Measurements from ENCODE around the gene NUAK2. TPM values are rescaled to one million over a fixed set of nuclear protein-coding genes. Genes with fewer than 3 reads are reported as not detected.
A peak's percentile ranks its signal among the peaks of the same experiment; 100 is the strongest.

Gene NUAK2
- total and polyA plus RNA-seq, 2 of the 4 experiments (the other 2 are of a cell fraction), result 7.2 to 17.6 TPM

DNA sequence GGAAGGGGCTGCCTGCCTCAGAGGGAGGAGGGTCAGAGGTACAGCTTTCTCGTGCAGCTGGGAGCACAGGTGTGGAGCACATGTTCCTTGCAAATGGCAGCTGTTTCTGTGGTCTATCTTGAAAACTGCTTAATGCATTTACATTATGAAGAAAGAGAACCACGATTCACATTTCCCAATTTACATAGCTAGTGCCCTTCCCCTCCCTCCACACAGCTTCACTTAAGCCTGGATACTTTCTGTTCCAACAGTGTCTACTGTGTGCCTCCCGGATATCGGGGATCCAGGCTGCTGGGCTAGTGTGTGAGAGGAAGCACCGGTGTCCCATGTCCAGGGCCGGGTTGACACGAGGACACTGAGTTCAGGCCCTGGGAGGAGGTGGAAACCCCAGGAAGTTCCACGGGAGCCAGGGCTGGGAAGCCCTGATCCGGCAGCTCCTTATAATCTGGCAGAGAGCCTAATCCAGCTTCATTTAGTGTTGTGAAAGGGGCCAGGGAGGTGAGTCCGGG, 62.2 kb downstream of the NUAK2 start (continued):
- TF ChIP-seq, protein P1, sequence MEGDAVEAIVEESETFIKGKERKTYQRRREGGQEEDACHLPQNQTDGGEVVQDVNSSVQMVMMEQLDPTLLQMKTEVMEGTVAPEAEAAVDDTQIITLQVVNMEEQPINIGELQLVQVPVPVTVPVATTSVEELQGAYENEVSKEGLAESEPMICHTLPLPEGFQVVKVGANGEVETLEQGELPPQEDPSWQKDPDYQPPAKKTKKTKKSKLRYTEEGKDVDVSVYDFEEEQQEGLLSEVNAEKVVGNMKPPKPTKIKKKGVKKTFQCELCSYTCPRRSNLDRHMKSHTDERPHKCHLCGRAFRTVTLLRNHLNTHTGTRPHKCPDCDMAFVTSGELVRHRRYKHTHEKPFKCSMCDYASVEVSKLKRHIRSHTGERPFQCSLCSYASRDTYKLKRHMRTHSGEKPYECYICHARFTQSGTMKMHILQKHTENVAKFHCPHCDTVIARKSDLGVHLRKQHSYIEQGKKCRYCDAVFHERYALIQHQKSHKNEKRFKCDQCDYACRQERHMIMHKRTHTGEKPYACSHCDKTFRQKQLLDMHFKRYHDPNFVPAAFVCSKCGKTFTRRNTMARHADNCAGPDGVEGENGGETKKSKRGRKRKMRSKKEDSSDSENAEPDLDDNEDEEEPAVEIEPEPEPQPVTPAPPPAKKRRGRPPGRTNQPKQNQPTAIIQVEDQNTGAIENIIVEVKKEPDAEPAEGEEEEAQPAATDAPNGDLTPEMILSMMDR (conservative IDR thresholded peaks at IDR 0.05; ENCODE audit: low read depth, low read length), result no peak

DNA sequence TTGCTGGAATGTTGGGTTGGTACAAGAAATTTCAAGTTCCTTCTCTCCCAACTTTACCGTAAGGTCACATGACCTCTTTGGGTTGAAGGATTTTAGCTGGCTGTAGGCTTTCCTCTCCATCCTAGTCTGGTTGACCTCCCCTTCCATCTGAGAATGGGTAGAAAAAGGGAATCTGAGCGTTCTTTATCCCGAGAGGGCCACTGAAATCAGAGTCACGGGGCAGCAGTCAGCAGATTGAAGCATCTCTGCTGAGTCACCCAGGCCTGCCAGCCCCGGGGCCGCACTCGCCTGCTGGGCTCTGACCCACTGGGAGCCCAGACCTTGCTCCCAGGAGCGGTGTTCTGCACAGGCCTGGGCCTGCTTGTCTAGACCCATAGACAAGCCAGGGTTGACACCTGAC, 62.8 kb downstream of the NUAK2 start:
- Histone ChIP-seq H3K14ac (replicated peaks; ENCODE audit: low read depth, low read length) (peak overlapping the region; percentile 86), H2BK5ac (ENCODE audit: low read depth, low read length, poor library complexity, severe bottlenecking) (peak overlapping the region; percentile 19), H3K4ac (ENCODE audit: low read depth, low read length) (peak overlapping the region; percentile 73), H3K27ac (ENCODE audit: insufficient read depth, low read length) (no peak overlapping the region), H3K18ac (ENCODE audit: low read depth, low read length) (peak overlapping the region; percentile 64; the same call in 1 of the 2 replicates), H3K27me3 (ENCODE audit: control insufficient read depth, insufficient read depth, low read length) (no peaks in the 10 kb centered on the region), H3K23ac (ENCODE audit: low read depth, low read length) (peak overlapping the region; percentile 49; the same call in 1 of the 2 replicates), H2AK5ac (ENCODE audit: low read depth, low read length) (peak overlapping the region; percentile 43; the same call in 1 of the 2 replicates), H3K9me1 (ENCODE audit: insufficient read depth, low read length) (peaks cover 31% of the 10 kb centered on the region), H3K79me1 (ENCODE audit: low read depth in 1 of 2, low read length in 2 of 2) (peaks cover 0 to 20% of the 10 kb centered on the region in 2 experiments; a peak in 2 of 4 replicates), H3K36me3 (ENCODE audit: control insufficient read depth, insufficient read depth, low read length) (no peaks in the 10 kb centered on the region), H4K20me1 (ENCODE audit: insufficient read depth, low read length) (no peaks in the 10 kb centered on the region), H2BK15ac (ENCODE audit: low read depth, low read length) (no peak overlapping the region; the same call in 2 of the 3 replicates), H3K9ac (ENCODE audit: low read depth, low read length) (no peak overlapping the region), H2AK9ac (replicated peaks; ENCODE audit: low read depth, low read length, poor library complexity) (peak overlapping the region; percentile 81), H3K4me3 (ENCODE audit: insufficient read depth, low read depth, low read length) (no peak overlapping the region), H4K8ac (ENCODE audit: low read depth in 2 of 2, low read length in 2 of 2) (peak overlapping the region in 1 of 2 experiments; percentile 80; a peak in 2 of 4 replicates), H2BK120ac (ENCODE audit: low read depth, low read length) (peak overlapping the region; percentile 67; the same call in 1 of the 2 replicates), H3K4me1 (ENCODE audit: control insufficient read depth, insufficient read depth, low read length) (peaks cover 26% of the 10 kb centered on the region), H3K56ac (ENCODE audit: extremely low read depth, insufficient read depth, low read length) (no peak overlapping the region), H2AFZ (replicated peaks; ENCODE audit: low read length, poor library complexity) (peak overlapping the region; percentile 71), H4K5ac (ENCODE audit: low read depth, low read length) (peak overlapping the region; percentile 51; the same call in 1 of the 2 replicates), H2BK20ac (ENCODE audit: low read depth, low read length) (peak overlapping the region; percentile 31; the same call in 1 of the 2 replicates), H3K4me2 (ENCODE audit: low read depth, low read length) (no peak overlapping the region), H3K9me3 (ENCODE audit: control insufficient read depth, insufficient read depth, low read length) (no peaks in the 10 kb centered on the region), H4K91ac (ENCODE audit: insufficient read depth, low read depth, low read length) (peak overlapping the region; percentile 20)
- POLR2A ChIA-PET (ENCODE audit: unreplicated experiment), result interaction anchor here (0.6 kb wide), 2 partner anchors 53 to 876 kb away, joined by 3 read pairs; no protein-coding TSS in a partner anchor
- ATAC-seq (ENCODE audit: low read depth) (0 out of 2 replicates have a peak, but pooled peaks have one; percentile 20), DNase-seq (peak; percentile 51)
- CTCF ChIA-PET, result interaction anchor here (0.5 to 1.9 kb wide), 3 partner anchors 13 to 67 kb away, joined by 3 to 6 read pairs (median 5); no protein-coding TSS in a partner anchor
- in situ Hi-C loops (cut with MboI; ENCODE audit: low sequenced_read_pairs) (loop anchor here (5.0 to 25.0 kb wide), 2 partner anchors 281 to 446 kb away; no protein-coding TSS in a partner anchor), intact Hi-C loops (cut with micrococcal nuclease) (no loop called here), dilution Hi-C loops (cut with HindIII; ENCODE audit: low sequenced_read_pairs, unreplicated experiment) (no loop called here)
- TF ChIP-seq MXI1 (IDR thresholded peaks at IDR 0.05; ENCODE audit: borderline replicate concordance, low read depth, low read length), result no peak
- TF ChIP-seq MAZ (IDR thresholded peaks at IDR 0.05; ENCODE audit: borderline replicate concordance, low read depth, low read length), result no peak
- TF ChIP-seq RFX5 (IDR thresholded peaks at IDR 0.05; ENCODE audit: low read depth, low read length), result no peak
- peak; percentile 51; the same call in 1 of the 2 replicates for TF ChIP-seq MAFK (IDR thresholded peaks at IDR 0.05; ENCODE audit: low read depth, low read length)
- 0 out of 2 replicates have a peak, but pooled peaks have one; percentile 2 for TF ChIP-seq FOS (IDR thresholded peaks at IDR 0.05; ENCODE audit: low read depth, low read length)
- no peak for TF ChIP-seq RCOR1 (IDR thresholded peaks at IDR 0.05; ENCODE audit: insufficient replicate concordance, low read length)
- TF ChIP-seq, protein P2, sequence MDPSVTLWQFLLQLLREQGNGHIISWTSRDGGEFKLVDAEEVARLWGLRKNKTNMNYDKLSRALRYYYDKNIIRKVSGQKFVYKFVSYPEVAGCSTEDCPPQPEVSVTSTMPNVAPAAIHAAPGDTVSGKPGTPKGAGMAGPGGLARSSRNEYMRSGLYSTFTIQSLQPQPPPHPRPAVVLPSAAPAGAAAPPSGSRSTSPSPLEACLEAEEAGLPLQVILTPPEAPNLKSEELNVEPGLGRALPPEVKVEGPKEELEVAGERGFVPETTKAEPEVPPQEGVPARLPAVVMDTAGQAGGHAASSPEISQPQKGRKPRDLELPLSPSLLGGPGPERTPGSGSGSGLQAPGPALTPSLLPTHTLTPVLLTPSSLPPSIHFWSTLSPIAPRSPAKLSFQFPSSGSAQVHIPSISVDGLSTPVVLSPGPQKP (IDR thresholded peaks at IDR 0.05; ENCODE audit: borderline replicate concordance, low read depth, low read length), result no peak
- peak; percentile 70; the same call in 1 of the 2 replicates for TF ChIP-seq NFE2L2 (IDR thresholded peaks at IDR 0.05; ENCODE audit: low read depth, low read length)
- TF ChIP-seq, protein P3, sequence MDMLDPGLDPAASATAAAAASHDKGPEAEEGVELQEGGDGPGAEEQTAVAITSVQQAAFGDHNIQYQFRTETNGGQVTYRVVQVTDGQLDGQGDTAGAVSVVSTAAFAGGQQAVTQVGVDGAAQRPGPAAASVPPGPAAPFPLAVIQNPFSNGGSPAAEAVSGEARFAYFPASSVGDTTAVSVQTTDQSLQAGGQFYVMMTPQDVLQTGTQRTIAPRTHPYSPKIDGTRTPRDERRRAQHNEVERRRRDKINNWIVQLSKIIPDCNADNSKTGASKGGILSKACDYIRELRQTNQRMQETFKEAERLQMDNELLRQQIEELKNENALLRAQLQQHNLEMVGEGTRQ (IDR thresholded peaks at IDR 0.05; ENCODE audit: low read depth, low read length), result peak; percentile 48; the same call in 1 of the 2 replicates
- no CpG with 5 or more reads among the region's 8 CpGs for WGBS, 2 experiments (ENCODE audit: extremely low coverage in 2 of 2, insufficient read length in 1 of 2)
- no TSS peak for BruUV-seq (replicated peaks)
